SK-N-DZ (cell line): ENCODE data around the gene RELA.
A peak's percentile ranks its signal among the peaks of the same experiment; 100 is the strongest.
"Not testable (repeated sequence)": the region's sequence is repeated elsewhere in the genome, so short reads cannot be mapped to it uniquely, and the experiment has no call there.

Experiments used
- DNase-seq: peaks from one replicate; pipeline ENCODE4 v3.0.0-alpha.2; 2015; ENCODE audit warnings: low spot score

Gene RELA

GRCh38 chr11:65672180-65672860, 9.6 kb upstream of the RELA start:
- DNase-seq: no peak

DNA sequence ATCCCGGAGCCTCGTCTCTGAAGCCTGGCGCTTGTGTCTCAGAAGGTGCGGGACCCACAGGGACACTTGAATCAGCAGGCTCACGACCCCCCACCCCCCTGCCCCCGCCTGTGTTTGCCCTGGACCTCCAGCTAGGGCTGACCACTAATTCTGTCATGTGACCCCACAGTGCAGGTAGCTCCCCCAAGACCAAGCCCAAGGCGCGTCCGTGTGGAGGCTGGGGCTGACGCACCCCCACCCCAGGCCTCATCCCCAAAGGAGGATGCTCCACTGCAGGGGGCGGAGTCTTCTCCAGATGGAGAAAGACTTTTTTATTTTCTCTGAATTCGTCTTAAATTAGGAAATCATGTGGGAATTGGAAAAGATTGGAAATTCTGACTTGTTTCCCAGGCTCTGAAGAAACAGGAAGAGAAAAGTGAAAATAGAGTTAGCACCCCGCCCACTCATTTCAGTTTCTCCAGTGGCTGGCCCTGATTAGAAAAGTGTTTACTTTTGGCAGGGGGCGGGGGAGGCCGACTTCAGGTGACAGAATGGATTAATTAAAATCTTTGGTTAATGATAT, 1.0 kb upstream of the RELA start:
- DNase-seq: no peak

GRCh38 chr11:65662247-65662798, 393 bp downstream of the RELA start:
- no peak for DNase-seq

DNA sequence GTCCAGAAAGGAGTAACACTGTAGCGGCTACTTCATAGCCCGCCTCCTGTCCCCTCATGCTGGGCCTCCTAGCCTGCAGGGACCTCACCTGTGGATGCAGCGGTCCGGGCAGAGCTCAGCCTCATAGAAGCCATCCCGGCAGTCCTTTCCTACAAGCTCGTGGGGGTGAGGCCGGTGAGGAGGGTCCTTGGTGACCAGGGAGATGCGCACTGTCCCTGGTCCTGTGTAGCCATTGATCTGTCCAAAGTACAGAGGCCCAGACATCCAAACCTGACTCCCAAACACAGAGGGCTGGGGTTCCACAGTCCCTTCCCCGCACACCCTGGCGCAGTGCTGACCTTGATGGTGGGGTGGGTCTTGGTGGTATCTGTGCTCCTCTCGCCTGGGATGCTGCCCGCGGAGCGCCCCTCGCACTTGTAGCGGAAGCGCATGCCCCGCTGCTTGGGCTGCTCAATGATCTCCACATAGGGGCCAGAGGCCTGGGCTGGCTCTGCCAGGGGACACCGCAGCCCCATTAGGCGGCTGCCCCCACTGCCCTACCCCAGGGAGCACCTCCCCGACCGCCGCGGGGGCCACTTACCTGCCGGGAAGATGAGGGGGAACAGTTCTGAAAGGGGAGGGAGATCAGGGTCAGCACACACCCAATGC, 993 bp downstream of the RELA start:
- DNase-seq: no peak

- DNase-seq: not testable (repeated sequence)
Observed at GRCh38 chr11:65660908-65661307, 1.8 kb downstream of the RELA start.

DNA sequence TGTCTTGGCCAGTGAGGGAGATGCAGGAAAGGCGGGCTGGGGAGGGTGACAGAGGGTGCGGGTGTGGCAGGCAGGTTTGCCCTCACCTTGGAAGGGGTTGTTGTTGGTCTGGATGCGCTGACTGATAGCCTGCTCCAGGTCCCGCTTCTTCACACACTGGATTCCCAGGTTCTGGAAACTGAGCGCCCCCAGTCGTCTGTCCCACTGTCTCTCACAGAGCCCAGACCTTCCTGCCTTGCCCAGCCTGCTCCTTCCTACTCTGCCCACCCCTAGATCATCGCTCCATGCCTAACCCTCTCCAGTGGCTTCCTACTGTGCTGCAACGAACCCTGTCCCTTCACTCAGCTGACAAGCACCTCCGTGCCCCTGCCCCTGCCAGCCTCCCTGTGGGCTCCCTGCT, 2.7 kb downstream of the RELA start:
- DNase-seq: no peak

DNA sequence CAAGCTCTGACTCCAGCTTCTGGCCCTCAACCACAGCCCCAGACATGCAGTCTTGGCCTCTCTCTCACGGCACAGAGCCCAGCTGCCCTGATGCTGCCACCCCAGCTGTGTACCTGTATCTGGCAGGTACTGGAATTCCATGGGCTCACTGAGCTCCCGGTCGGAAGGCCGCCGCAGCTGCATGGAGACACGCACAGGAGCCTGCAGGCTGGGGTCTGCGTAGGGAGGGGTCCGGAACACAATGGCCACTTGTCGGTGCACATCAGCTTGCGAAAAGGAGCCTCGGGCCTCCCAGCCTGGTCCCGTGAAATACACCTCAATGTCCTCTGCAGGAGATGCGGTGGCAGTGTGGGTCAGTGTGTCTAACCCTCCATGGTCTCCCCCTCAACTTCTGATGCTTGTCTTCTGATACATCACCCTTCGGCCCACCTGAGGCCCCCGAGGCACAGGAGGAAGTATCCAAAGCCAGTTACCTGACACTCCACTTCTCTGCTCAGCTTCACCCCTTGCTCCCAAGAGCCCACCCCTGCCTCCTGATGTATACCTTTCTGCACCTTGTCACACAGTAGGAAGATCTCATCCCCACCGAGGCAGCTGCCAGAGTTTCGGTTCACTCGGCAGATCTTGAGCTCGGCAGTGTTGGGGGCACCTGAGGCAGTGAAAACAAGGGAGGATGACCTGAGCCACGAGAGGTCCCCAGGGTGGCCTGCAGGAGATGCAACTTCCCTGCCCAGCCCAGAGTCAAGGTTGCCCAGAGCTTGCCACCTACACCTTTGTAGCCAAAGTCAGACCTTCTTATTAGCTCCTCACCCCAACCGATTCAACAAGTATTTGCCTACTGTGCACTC, 4.3 kb downstream of the RELA start:
- no peak for DNase-seq

DNA sequence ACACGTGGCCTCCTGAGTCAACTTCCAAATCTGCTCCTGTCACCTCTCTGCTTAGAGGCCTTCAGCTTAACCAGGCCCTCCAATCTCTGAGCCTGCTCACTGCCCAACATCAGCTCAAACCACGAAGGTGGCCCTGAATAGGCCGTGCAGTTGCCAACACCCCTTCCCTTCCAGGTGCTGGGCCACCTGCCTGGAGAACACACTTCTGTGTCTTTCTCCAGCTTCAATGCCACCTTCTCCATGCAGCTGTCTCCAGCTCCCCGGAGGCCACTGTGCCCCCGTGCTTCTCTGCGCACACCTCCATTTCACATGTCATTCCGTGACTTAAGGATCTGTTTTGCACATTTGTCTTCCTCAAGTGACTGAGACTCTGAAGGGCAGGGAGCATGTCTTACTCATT, 5.3 kb downstream of the RELA start:
- no peak for DNase-seq

DNA sequence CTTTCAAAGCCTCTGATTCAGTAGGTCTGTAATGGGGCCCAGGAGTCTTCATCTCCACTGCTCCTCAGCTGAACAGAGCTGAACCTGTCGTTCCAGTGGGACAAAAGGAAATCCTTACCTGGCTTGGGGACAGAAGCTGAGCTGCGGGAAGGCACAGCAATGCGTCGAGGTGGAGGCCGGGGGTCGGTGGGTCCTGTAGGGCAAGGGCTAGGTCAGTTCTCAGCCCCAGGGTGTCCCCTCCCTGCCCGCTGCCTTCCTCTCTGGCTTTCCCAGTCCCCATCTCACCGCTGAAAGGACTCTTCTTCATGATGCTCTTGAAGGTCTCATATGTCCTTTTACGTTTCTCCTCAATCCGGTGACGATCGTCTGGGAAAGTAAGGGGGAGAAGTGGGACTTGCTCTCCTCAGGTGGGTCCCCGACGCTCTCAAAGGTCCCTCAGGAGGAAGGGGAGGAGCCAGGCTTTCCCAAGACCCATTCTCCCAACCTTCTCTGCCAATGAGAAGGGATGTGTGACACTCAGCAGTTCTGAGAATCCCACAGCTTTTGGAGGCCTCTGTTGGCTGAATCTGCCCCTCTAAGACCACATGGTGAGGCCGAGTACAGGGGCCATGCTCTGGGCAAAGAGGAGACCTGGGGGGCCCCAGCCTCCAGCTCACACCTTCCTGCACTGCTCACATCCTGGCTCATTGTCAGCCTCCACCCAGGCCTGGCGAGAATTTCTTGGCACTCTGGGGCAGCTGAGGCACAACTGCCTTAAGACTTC, 7.0 kb downstream of the RELA start:
- no peak for DNase-seq

GRCh38 chr11:65654375-65655349, 8.1 kb downstream of the RELA start:
- no peak for DNase-seq

DNA sequence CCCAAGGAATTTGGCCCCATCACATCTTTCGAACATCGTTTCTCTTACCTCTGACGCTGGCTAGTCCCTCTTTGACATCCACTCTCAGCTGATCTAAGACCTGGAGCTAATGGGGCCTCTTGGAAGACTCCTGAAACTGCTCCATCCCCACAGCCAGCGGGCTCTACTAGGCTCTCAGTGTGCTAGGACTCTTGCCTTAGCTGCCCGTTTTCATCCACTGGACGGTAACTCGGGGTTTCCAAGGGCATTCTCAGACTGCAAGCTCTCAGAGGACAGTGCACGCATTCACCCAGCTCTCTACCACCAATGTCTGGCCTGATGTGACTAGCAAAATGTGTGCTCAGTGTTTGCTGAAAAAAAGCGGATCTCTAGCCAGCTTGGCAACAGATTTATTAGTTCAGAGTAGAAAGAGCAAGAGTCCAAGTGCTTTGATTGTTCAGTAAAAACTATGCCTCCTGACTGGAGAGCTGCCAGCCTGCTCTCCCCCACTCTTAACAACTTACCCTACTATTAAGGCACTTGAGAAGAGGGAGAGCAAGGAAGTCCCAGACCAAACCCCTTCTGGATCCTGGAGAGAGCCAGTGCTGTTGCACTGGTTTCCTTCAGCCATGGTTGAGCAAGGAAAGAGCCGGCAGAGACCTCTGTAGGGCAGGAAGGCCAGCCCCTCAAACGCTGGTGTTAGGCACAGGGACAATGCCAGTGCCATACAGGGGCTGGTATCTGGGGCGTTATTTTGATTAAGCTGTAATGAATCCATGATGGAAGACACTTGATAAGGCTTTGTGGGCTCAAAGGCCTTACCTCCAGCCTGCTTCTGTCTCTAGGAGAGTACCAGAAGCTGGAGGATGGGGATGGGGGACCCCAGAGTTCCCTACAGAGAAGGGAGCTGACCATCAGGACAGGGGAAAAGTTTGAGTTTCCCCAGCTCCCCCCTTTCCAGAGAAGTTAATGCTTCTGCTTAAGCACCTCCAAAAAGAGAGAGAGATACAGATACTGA, 9.2 kb downstream of the RELA start:
- no peak for DNase-seq

DNA sequence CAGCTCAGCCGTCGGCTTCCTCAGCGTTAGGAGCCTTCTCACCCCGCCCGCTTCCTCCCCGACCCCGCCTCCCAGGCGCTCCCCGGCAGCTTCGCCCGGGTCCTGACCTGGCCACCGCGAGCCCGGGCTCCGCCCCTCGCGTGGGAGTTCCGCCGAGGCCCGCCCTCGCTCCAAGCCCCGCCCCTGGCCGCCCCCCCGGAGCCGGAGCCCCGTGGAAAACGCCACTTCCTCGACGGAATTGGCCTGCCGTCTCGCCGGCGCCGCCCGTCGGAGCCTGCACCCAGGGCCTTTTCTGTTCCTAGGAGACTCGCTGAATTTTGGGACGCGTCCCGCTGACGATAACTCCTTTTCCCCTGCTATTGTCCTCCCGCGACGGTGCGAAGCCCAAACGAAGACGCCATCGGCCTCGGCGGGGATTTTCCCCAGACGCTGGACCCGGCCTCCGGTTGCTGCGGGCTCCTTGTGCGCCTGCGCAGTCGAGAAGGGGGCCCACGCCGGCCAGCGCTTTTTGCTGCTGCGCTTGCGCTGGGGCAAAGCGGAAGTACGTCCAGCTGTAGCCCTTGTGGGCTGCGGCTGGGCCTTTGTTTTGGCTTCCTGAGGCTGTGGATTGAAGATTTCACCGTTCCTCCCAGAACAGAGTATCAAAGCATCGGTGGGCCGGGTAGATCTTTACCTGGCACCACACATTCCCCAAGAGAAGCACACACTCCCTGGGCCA, 10.0 kb downstream of the RELA start:
- peak; percentile 93 for DNase-seq

DNA sequence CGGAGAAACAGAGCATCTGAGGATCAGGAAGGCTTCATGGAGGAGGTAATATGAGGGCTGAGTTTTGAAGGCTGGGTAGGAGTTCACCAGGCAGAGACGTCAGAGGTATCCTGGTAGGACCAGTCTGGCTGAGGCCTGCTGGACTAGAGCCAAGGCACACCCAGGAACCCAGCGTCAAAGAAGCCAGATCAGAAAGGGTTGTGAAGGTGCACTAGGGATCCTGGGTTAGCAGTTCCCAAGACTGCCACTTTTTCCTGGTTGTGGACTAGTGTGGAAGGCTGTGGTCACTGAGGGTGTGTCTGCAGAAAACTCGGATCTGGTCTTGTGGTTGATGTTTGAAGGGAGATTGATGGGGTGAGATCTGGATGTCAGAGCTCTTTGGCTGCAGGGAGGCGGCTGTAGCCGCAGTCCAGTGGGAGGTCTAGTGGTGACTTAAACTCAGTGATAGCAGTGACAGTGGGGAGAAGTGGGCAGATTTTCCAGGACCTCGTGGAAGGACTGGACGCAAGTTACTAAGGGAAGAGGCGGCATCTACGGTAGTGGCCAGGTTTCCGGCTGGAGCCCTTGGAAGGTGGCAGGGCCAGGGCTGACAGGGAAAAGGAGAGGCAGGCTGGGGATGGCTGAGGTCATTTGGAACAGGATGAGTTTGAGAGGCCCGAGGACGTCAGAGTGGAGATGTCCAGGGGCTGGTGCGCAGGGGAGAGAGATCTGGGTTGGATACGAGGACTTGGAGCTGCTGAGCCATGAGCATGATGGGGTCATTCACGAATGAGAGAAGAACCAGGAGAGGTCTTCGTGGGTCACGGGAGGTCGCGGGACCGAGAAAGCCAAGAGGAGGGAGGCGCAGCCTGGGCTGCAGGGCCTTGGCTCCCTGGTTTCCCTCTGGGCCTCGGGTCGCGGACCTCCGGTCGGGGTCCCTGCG, 10.9 kb downstream of the RELA start:
- DNase-seq: no peak

DNA sequence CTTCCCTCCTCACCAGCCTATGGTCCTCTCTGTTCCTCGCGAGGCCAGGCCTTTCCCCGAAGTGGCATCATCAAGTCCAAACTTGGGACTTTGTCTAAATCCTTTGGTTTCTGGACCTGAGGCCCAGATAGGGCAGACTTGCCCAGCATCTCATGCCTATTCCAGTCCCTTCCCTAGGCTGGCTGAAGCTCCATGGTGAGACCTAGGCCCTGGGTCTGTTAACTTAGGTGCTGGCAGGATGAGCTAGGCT, 11.5 kb downstream of the RELA start:
- no peak for DNase-seq

- DNase-seq: no peak
Observed at GRCh38 chr11:65650547-65651338, 12.0 kb downstream of the RELA start.
